Ascending aorta (tissue), 2 donors: ENCODE results near the gene TPP1. TPM values are rescaled to one million over a fixed set of nuclear protein-coding genes. Genes with fewer than 3 reads are reported as not detected.

Experiments
- DNase-seq, 2 donors: peaks; one replicate each; pipeline ENCODE4 v3.0.0-alpha.2; 2019; ENCODE audit warnings: low spot score in 2 of 2
- H3K27ac ChIP-seq, 2 donors: fragments of 200-600 bp; sonication (generic); one replicate each; pipeline ENCODE4 v1.5.1; 2016 to 2017; ENCODE audit warnings: mild to moderate bottlenecking in 1 of 2
- H3K27me3 ChIP-seq: fragments of 200-600 bp; sonication (generic); one replicate; pipeline ENCODE4 v1.5.1; 2017
- H3K36me3 ChIP-seq, 2 donors: fragments of 200-600 bp; sonication (generic); one replicate each; pipeline ENCODE4 v1.5.1; 2016
- H3K4me1 ChIP-seq, 2 donors: fragments of 200-600 bp; sonication (generic); one replicate each; pipeline ENCODE4 v1.5.1; 2016 to 2017; ENCODE audit warnings: mild to moderate bottlenecking in 1 of 2
- H3K4me3 ChIP-seq, 2 donors: fragments of 200-600 bp; sonication (generic); one replicate each; pipeline ENCODE4 v1.5.1; 2016 to 2017; ENCODE audit warnings: mild to moderate bottlenecking in 1 of 2
- H3K9me3 ChIP-seq, 2 donors: fragments of 200-600 bp; sonication (generic); one replicate each; pipeline ENCODE4 v1.5.1; 2016
- intact Hi-C: fragments of 100-400 bp; cut with DNase I; formaldehyde crosslinking; loops from one replicate; pipeline ENCODE4 v1.15.1; 2023
- total RNA-seq: library from RNA; depleted of rRNA; stranded (reverse); fragments of >200 nt; gene quantifications from one replicate; pipeline ENCODE4 v1.1.0, GENCODE V29; 2016
- TF ChIP-seq, protein P1 (sequence below), 3 experiments: fragments of 200-600 bp in 2 of 3; fragments of 450-650 bp in 1 of 3; sonication (generic) in 2 of 3; IDR thresholded peaks; one replicate each; pipeline ENCODE4 v1.5.1; 2016 to 2019; ENCODE audit warnings: antibody characterized with exemption in 3 of 3, mild to moderate bottlenecking in 1 of 3, moderate library complexity in 1 of 3

Gene TPP1
- total RNA-seq, 1 donor from 2014 or later, result 96.7 TPM

DNA sequence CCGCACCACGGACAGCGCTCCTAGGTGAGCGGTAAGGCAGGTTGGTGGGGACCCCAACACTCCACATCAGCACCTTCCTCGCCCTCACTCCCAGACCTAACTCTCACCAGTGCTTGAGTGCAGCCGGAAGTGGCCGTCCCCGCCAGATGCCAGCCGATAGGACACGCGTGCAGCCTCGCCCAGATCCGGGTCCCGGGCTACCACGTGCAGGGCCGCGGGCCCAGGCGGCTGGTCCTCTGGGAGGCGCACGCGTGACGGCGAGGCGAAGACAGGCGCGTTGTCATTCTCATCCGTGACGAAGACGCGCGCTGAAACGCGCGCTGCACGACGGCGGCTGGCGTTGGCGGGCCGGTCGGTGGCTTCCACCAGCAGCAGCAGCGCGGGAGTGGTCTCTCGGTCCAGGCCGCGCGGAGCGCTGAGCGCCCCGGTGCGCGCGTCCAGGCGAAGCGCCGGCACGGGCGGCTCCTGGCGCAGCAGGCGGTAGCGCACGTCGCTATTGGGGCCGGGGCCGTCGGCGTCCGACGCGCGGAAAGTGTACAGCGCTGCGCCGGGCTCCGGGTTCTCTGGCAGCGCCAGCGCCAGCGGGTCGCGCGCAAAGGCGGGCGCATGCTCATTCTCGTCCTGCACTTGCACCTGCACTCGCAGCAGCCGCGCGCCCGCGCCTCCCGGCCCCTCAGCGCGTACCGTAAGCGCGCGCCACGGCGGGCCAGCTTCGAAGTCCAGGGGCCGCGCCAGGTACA is 10.8 kb upstream of the TPP1 start:
- Histone ChIP-seq H3K4me3 (no peak overlapping the region), H3K27ac (no peak overlapping the region), H3K27me3 (no peaks in the 10 kb centered on the region), H3K9me3 (no peaks in the 10 kb centered on the region), H3K36me3 (peaks cover 77 to 79% of the 10 kb centered on the region in 2 donors), H3K4me1 (peaks cover 0 to 2% of the 10 kb centered on the region in 2 donors)
- TF ChIP-seq, protein P1, sequence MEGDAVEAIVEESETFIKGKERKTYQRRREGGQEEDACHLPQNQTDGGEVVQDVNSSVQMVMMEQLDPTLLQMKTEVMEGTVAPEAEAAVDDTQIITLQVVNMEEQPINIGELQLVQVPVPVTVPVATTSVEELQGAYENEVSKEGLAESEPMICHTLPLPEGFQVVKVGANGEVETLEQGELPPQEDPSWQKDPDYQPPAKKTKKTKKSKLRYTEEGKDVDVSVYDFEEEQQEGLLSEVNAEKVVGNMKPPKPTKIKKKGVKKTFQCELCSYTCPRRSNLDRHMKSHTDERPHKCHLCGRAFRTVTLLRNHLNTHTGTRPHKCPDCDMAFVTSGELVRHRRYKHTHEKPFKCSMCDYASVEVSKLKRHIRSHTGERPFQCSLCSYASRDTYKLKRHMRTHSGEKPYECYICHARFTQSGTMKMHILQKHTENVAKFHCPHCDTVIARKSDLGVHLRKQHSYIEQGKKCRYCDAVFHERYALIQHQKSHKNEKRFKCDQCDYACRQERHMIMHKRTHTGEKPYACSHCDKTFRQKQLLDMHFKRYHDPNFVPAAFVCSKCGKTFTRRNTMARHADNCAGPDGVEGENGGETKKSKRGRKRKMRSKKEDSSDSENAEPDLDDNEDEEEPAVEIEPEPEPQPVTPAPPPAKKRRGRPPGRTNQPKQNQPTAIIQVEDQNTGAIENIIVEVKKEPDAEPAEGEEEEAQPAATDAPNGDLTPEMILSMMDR (IDR thresholded peaks at IDR 0.05), result no peak
- intact Hi-C loops, result no loop called here
- DNase-seq, result no peak

DNA sequence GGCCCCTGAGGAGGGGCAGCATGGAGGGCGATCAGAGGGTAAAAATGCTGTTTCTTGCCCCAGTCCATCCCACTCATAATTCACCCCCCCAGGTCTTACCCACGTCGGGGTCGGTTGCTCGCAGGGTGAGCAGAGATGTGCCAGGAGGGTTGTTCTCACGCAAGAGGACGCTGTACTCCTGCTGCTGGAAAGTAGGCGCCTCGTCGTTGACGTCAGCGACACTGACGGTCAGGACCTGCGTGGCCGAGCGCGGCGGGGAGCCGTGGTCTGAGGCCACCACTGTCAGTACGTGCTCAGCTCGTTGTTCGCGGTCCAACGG is 10.3 kb upstream of the TPP1 start:
- TF ChIP-seq, protein P1 (IDR thresholded peaks at IDR 0.05), result no peak

DNA sequence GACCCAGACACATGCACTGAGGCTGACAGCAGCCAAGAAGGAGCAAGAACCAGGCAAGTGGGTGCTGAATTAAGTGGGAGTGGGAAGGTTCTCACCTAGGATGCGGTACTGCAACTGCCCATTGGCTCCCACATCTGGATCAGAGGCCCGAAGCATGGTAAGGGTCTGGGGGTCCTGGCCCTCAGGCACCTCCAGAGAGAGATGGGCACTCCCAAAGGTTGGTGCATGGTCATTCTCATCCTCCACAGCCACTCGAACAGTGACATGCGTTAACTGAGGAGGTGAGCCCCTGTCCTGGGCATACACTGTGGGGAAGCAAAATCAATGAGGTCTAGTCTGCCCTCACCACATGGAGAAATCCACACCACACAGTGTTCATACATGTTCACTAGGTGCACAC is 9.3 kb upstream of the TPP1 start:
- peaks cover 85 to 89% of the 10 kb centered on the region in 2 donors for H3K36me3 ChIP-seq
- H3K9me3 ChIP-seq, result no peaks in the 10 kb centered on the region
- no peaks in the 10 kb centered on the region for H3K27me3 ChIP-seq
- no peaks in the 10 kb centered on the region for H3K4me1 ChIP-seq
- no peak overlapping the region for H3K27ac ChIP-seq
- intact Hi-C loops, result no loop called here
- no peak overlapping the region for H3K4me3 ChIP-seq
- TF ChIP-seq, protein P1 (IDR thresholded peaks at IDR 0.05), result no peak
- no peak for DNase-seq

More for the DNA sequence above, 10.3 kb upstream of the TPP1 start:
- DNase-seq, result no peak
- Histone ChIP-seq H3K4me3 (no peak overlapping the region), H3K9me3 (no peaks in the 10 kb centered on the region), H3K36me3 (peaks cover 83 to 85% of the 10 kb centered on the region in 2 donors), H3K4me1 (no peaks in the 10 kb centered on the region), H3K27me3 (no peaks in the 10 kb centered on the region), H3K27ac (no peak overlapping the region)
- intact Hi-C loops, result no loop called here

DNA sequence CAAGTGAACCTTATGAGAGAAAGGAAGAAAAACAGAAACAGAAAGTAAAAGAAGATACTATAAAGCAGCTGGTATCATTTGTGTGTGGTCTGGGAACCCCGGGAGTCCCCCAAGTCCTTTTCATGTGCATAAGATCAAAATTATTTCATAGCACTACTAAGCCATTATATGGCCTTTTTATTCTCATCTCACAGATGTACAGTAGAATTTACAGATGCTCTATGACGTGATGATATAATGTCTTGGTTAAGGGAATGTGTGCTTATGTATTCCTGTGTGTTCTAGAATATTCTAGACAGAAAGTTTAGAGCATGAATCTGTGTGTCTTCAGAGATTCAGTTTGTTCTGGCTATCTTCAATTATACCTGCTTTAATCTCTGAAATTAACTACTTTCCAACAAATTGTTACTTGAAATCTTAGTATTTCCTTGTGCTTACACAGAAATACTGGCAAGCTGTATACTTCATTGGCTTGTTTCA is 8.6 kb upstream of the TPP1 start:
- Histone ChIP-seq H3K9me3 (no peaks in the 10 kb centered on the region), H3K27me3 (no peaks in the 10 kb centered on the region), H3K27ac (no peak overlapping the region), H3K4me3 (no peak overlapping the region), H3K4me1 (no peaks in the 10 kb centered on the region), H3K36me3 (peaks cover 78 to 88% of the 10 kb centered on the region in 2 donors)
- TF ChIP-seq, protein P1 (IDR thresholded peaks at IDR 0.05), result no peak
- intact Hi-C loops, result no loop called here
- DNase-seq, result no peak

DNA sequence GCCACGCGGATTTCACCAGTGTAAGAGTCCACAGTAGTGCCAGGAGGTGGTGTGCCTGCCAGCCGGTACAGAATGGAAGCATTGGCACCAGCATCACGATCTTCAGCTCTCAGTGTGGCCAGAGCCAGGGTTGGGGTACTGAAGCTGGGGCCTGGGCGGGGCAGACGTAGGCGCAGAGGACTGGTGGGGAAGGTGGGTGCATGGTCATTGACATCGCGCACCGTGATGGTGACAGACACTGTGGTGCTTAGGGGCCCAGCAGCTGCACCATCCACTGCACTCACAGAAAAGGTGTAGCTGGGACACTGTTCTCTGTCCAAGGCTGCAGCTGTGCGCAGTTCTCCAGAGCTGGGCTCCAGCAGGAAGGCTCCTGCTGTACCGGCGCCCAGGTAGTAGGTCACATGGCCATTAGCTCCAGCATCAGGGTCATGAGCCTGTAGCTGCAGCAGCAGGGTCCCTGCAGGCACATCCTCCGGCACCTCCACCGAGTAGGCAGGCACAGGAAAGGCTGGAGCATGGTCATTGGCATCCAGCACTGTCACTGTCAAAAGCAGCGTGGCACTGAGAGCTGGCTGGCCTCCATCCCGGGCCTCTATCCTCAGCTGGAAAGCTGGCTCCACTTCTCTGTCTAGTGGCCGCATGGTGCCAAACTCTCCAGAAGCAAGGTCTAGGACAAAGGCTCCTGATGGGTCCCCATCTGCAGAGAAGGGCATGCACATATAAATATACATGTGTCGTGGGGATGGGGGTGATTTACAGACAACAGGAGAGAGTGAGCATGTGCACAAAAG is 7.9 kb upstream of the TPP1 start:
- Histone ChIP-seq H3K27ac (no peak overlapping the region), H3K4me3 (no peak overlapping the region), H3K27me3 (no peaks in the 10 kb centered on the region), H3K36me3 (peaks cover 72 to 82% of the 10 kb centered on the region in 2 donors), H3K9me3 (no peaks in the 10 kb centered on the region), H3K4me1 (no peaks in the 10 kb centered on the region)
- TF ChIP-seq, protein P1 (IDR thresholded peaks at IDR 0.05), result no peak
- intact Hi-C loops, result no loop called here
- no peak for DNase-seq
